ENCODE measurements around the gene LKAAEAR1. TPM values are rescaled to one million over a fixed set of nuclear protein-coding genes. Genes with fewer than 3 reads are reported as not detected.
"Not testable (repeated sequence)": the region's sequence is repeated elsewhere in the genome, so short reads cannot be mapped to it uniquely, and the experiment has no call there.

Gene LKAAEAR1
- total and polyA plus RNA-seq, 2 experiments from 2014 or later, result 1.8 TPM; not detected in 1

- H3K9me2 ChIP-seq (ENCODE audit: insufficient read depth); H3K4me2 ChIP-seq; DNase-seq (ENCODE audit: low spot score); H3K27me3 ChIP-seq (ENCODE audit: insufficient read depth); H3K4me3 Mint-ChIP-seq; H3K27ac ChIP-seq (ENCODE audit: low read depth); H3F3A ChIP-seq (replicated peaks; ENCODE audit: low read depth); ATAC-seq; H3K4me1 Mint-ChIP-seq; H3K9me3 Mint-ChIP-seq; H3K36me3 Mint-ChIP-seq (ENCODE audit: low read depth); H3K36me3 ChIP-seq (ENCODE audit: insufficient read depth); H4K20me1 ChIP-seq (replicated peaks; ENCODE audit: insufficient read depth); H3K79me2 ChIP-seq (replicated peaks; ENCODE audit: insufficient read depth); H3K27ac Mint-ChIP-seq; H3K4me3 ChIP-seq; H3K4me1 ChIP-seq (ENCODE audit: insufficient read depth); H2AFZ ChIP-seq: not testable (repeated sequence)
- H3K27me3 Mint-ChIP-seq (ENCODE audit: insufficient read depth, low read depth, poor library complexity), result peaks cover 11% of the 10 kb centered on the region
Observed at GRCh38 chr20:64123517-64123916, 39.3 kb upstream of the LKAAEAR1 start.

GRCh38 chr20:64122927-64123326 lies 38.7 kb upstream of the LKAAEAR1 start:
- not testable (repeated sequence) for H3K79me2 ChIP-seq (replicated peaks; ENCODE audit: insufficient read depth); H3K4me1 Mint-ChIP-seq; ATAC-seq; H3K9me3 Mint-ChIP-seq; H3K4me1 ChIP-seq (ENCODE audit: insufficient read depth); H3K4me3 ChIP-seq; H3K4me2 ChIP-seq; DNase-seq (ENCODE audit: low spot score); H3K4me3 Mint-ChIP-seq; H3K27ac Mint-ChIP-seq; H3K27me3 ChIP-seq (ENCODE audit: insufficient read depth); H3K27ac ChIP-seq (ENCODE audit: low read depth); H3F3A ChIP-seq (replicated peaks; ENCODE audit: low read depth); H2AFZ ChIP-seq; H3K36me3 ChIP-seq (ENCODE audit: insufficient read depth); H3K36me3 Mint-ChIP-seq (ENCODE audit: low read depth); H3K9me2 ChIP-seq (ENCODE audit: insufficient read depth); H4K20me1 ChIP-seq (replicated peaks; ENCODE audit: insufficient read depth)
- peaks cover 11% of the 10 kb centered on the region for H3K27me3 Mint-ChIP-seq (ENCODE audit: insufficient read depth, low read depth, poor library complexity)

GRCh38 chr20:64121586-64121985 lies 37.4 kb upstream of the LKAAEAR1 start:
- no peaks in the 10 kb centered on the region for H3K36me3 ChIP-seq (ENCODE audit: insufficient read depth)
- H3K36me3 Mint-ChIP-seq (ENCODE audit: low read depth), result no peaks in the 10 kb centered on the region
- no peak for ATAC-seq
- H2AFZ ChIP-seq, result no peak overlapping the region
- H3K4me3 ChIP-seq, result no peak overlapping the region
- H3K4me2 ChIP-seq, result no peak overlapping the region
- no peaks in the 10 kb centered on the region for H3F3A ChIP-seq (replicated peaks; ENCODE audit: low read depth)
- no peaks in the 10 kb centered on the region for H3K79me2 ChIP-seq (replicated peaks; ENCODE audit: insufficient read depth)
- TF ChIP-seq, protein P1, sequence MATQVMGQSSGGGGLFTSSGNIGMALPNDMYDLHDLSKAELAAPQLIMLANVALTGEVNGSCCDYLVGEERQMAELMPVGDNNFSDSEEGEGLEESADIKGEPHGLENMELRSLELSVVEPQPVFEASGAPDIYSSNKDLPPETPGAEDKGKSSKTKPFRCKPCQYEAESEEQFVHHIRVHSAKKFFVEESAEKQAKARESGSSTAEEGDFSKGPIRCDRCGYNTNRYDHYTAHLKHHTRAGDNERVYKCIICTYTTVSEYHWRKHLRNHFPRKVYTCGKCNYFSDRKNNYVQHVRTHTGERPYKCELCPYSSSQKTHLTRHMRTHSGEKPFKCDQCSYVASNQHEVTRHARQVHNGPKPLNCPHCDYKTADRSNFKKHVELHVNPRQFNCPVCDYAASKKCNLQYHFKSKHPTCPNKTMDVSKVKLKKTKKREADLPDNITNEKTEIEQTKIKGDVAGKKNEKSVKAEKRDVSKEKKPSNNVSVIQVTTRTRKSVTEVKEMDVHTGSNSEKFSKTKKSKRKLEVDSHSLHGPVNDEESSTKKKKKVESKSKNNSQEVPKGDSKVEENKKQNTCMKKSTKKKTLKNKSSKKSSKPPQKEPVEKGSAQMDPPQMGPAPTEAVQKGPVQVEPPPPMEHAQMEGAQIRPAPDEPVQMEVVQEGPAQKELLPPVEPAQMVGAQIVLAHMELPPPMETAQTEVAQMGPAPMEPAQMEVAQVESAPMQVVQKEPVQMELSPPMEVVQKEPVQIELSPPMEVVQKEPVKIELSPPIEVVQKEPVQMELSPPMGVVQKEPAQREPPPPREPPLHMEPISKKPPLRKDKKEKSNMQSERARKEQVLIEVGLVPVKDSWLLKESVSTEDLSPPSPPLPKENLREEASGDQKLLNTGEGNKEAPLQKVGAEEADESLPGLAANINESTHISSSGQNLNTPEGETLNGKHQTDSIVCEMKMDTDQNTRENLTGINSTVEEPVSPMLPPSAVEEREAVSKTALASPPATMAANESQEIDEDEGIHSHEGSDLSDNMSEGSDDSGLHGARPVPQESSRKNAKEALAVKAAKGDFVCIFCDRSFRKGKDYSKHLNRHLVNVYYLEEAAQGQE (IDR thresholded peaks at IDR 0.05; ENCODE audit: unreplicated experiment), result no peak
- TF ChIP-seq EZH2phosphoT487 (IDR thresholded peaks at IDR 0.05; ENCODE audit: unreplicated experiment) (no peak), ETS1 (IDR thresholded peaks at IDR 0.05) (no peak), STAT1 (IDR thresholded peaks at IDR 0.05; ENCODE audit: unreplicated experiment) (no peak), NANOG (IDR thresholded peaks at IDR 0.05; ENCODE audit: borderline replicate concordance) (no peak), POLR2AphosphoS5 (IDR thresholded peaks at IDR 0.05; ENCODE audit: low read depth) (no peak), ZNF331 (CRISPR knock-in tag; IDR thresholded peaks at IDR 0.05; ENCODE audit: low read depth) (no peak), EZH2 (IDR thresholded peaks at IDR 0.05; ENCODE audit: low read depth, unreplicated experiment) (no peak), CREB1 (CRISPR knock-in tag; IDR thresholded peaks at IDR 0.05; ENCODE audit: low read depth) (no peak)
- H3K9me2 ChIP-seq (ENCODE audit: insufficient read depth), result no peaks in the 10 kb centered on the region
- no peaks in the 10 kb centered on the region for H4K20me1 ChIP-seq (replicated peaks; ENCODE audit: insufficient read depth)
- no peaks in the 10 kb centered on the region for H3K27me3 ChIP-seq (ENCODE audit: insufficient read depth)
- peaks cover 11% of the 10 kb centered on the region for H3K27me3 Mint-ChIP-seq (ENCODE audit: insufficient read depth, low read depth, poor library complexity)
- H3K27ac Mint-ChIP-seq, result no peak overlapping the region
- H3K9me3 Mint-ChIP-seq, result peaks cover 7% of the 10 kb centered on the region
- no peak overlapping the region for H3K27ac ChIP-seq (ENCODE audit: low read depth)
- no peak overlapping the region for H3K4me3 Mint-ChIP-seq
- H3K4me1 Mint-ChIP-seq, result peaks cover 4% of the 10 kb centered on the region; the same call in 2 of the 3 replicates
- DNase-seq (ENCODE audit: low spot score), result no peak
- H3K4me1 ChIP-seq (ENCODE audit: insufficient read depth), result no peaks in the 10 kb centered on the region; the same call in 1 of the 2 replicates
